ES-I3 (cell line): Measurements from ENCODE around the gene TXNRD1.
"Not testable (repeated sequence)": the region's sequence is repeated elsewhere in the genome, so short reads cannot be mapped to it uniquely, and the experiment has no call there.

Experiments used
- H3K36me3 ChIP-seq: 2 replicates; pipeline ENCODE4 v1.6.1; 2013; ENCODE audit warnings: mild to moderate bottlenecking, low read length, control low read depth, moderate library complexity; ENCODE audit not compliant: insufficient read depth
- H3K4me1 ChIP-seq: 2 replicates; pipeline ENCODE4 v1.6.1; 2013; ENCODE audit warnings: mild to moderate bottlenecking, control low read depth, low read length; ENCODE audit not compliant: insufficient read depth
- H3K9ac ChIP-seq: 2 replicates; pipeline ENCODE4 v1.6.1; 2013; ENCODE audit warnings: low read depth, mild to moderate bottlenecking, low read length, moderate library complexity
- H3K9me3 ChIP-seq: 2 replicates; pipeline ENCODE4 v1.6.1; 2013; ENCODE audit warnings: mild to moderate bottlenecking, low read length, moderate library complexity; ENCODE audit not compliant: control insufficient read depth, insufficient read depth

The TXNRD1 gene

DNA sequence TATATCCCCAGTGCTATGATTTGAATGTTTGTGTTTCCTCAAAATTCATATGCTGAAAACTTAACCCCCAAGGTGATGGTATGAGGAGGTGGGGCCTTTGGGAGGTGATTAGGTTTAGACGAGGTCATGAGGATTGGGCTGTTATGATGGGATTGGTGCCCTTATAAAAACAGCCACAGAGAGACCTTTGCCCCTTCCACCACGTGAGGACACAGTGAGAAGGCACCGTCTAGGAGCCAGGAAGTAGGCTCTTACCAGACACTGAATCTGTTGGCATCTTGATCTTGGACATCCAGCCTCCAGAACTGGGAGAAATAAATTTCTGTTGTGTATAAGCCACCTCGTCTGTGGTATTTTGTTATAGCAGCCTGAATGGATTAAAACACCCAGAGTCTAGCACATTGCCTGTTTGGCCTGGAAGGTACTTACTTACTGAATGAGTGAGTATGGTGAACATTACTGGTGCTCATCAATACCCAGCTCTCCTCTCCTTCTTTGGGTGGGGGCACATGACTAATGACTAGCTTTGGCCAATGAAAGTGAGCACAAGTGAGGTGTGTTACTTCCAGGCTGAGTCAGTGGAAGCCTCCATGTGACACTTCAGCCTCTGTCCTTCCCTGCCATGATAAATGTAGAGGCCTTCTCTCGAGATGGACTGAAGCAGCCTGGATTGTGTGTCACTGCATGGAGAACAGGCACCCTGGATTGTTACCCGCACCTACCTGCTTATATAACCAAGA, 168.7 kb downstream of the TXNRD1 start:
- no peaks in the 10 kb centered on the region for H3K4me1 ChIP-seq
- H3K9ac ChIP-seq = no peak overlapping the region
- no peaks in the 10 kb centered on the region for H3K9me3 ChIP-seq
- H3K36me3 ChIP-seq = no peaks in the 10 kb centered on the region

DNA sequence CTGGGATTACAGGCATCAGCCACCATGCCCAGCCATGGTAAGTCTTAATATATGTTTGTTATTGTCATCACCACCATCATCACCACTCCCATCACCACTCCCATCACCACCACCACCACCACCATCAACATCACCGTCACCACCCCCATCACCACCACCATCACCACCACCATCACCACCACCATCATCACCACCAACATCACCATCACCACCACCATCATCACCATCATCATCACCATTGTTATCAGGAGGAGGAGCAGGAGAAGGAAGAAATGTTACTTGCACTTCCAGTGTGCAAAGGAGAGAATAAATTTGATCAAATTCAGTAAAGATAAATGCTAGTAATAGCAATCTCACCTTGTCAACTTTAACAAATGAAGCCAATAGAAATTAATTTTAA, 169.9 kb downstream of the TXNRD1 start:
- Histone ChIP-seq H3K9ac (no peak overlapping the region), H3K9me3 (no peaks in the 10 kb centered on the region), H3K4me1 (no peaks in the 10 kb centered on the region), H3K36me3 (no peaks in the 10 kb centered on the region)

DNA sequence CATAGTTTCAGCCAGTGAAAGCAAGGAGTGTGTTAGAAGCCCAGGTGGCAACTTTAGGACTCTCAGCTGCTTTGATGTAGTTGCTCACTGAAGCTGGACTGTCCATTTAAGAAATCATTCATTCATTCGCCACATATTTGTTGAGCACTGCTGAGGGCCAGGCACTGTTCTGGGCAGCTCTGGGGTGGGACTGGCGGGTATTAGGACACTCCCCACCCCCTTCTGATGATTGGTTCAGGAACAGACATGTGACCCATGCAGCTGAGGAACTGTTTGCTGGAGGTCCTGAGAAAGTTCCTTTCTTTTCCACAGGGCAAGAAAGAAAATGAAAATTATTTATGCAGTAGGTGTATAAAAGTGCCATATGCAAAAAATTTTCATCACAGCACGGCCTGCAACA, 170.9 kb downstream of the TXNRD1 start:
- Histone ChIP-seq H3K9ac (no peak overlapping the region), H3K36me3 (no peaks in the 10 kb centered on the region), H3K4me1 (no peaks in the 10 kb centered on the region), H3K9me3 (no peaks in the 10 kb centered on the region)

DNA sequence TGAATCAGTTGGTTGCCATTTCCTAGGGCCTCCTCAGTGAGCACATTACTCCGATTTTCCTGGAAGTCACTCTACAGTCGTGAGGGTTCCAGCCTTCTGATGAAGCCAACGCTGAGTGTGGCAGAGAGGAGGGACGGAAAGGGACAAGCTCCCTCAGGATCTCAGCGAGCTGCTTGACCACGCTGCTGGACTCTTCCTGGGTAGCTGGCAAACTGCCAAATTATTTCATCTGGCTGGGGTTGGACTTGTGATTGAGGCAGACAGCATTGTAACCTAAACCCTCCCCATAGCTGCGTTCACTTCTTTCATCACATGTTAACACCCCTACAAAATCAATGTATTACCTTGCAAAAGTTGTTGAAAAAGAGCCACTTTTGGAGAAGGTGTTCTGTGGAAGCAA, 171.6 kb downstream of the TXNRD1 start:
- Histone ChIP-seq H3K4me1 (no peaks in the 10 kb centered on the region), H3K36me3 (no peaks in the 10 kb centered on the region), H3K9ac (no peak overlapping the region), H3K9me3 (no peaks in the 10 kb centered on the region)

DNA sequence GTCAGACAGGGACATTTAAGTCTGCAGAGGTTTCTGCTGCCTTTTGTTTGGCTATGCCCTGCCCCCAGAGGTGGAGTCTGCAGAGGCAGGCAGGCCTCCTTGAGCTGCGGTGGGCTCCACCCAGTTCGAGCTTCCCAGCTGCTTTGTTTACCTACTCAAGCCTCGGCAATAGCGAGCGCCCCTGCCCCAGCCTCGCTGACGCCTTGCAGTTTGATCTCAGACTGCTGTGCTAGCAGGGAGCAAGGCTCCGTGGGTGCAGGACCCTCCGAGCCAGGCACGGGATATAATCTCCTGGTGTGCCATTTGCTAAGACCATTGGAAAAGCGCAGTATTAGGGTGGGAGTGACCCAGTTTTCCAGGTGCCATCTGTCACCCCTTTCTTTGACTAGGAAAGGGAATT, 178.5 kb downstream of the TXNRD1 start:
- H3K36me3 ChIP-seq, H3K9me3 ChIP-seq, H3K9ac ChIP-seq, H3K4me1 ChIP-seq: not testable (repeated sequence)
